HepG2 (cell line): ENCODE results near the gene XXYLT1. TPM values are rescaled to one million over a fixed set of nuclear protein-coding genes. Genes with fewer than 3 reads are reported as not detected.

Experiments used
- ATAC-seq: fragments of 200-7000 bp; cut with Tn5 transposase; 3 replicates; pipeline ENCODE4 v1.9.1; 2020; ENCODE audit warnings: mild to moderate bottlenecking, moderate library complexity
- BruUV-seq: library from RNA; stranded (reverse); fragments of 400-500 nt; replicated peaks from 2 replicates; lab custom pipeline; 2021; lab: Mats Ljungman, UMichigan
- CTCF ChIA-PET: fragments of 300-600 bp; formaldehyde crosslinking; extraction: SDS; loops from one replicate; lab custom pipeline; 2021; ENCODE audit warnings: low total read pairs, inconsistent platforms, low intra/inter-chr PET ratio; lab: Yijun Ruan, JAX
- POLR2A ChIA-PET: fragments of 350-600 bp; sonication (Branson Sonifier 250); formaldehyde crosslinking; loops from one replicate; lab custom pipeline; 2020; ENCODE audit warnings: antibody characterized with exemption, inconsistent platforms; lab: Yijun Ruan, JAX
- DNase-seq: peaks from one replicate; pipeline ENCODE4 v3.0.0-alpha.2; 2015; ENCODE audit warnings: low spot score
- FAIRE-seq: peaks from 3 replicates; lab custom pipeline; 2011; peaks lifted over from hg19 to GRCh38; lab: Jason Lieb, UNC
- H2AFZ ChIP-seq: one replicate; pipeline ENCODE4 v1.6.1; 2011; ENCODE audit warnings: low read length, inconsistent platforms
- H3K27ac ChIP-seq: fragments of 300-600 bp; 3 replicates; pipeline ENCODE4 v1.8.0; 2011; ENCODE audit warnings: mixed run types, mild to moderate bottlenecking, mixed read lengths, low read length, inconsistent platforms; ENCODE audit not compliant: insufficient read depth; ENCODE audit errors: extremely low read length
- H3K27me3 ChIP-seq, 2 experiments: fragments of 200-600 bp in 1 of 2; 2 replicates in 1 of 2; 3 replicates in 1 of 2; pipeline versions ENCODE4 v1.6.0 to v1.8.0; 2011; ENCODE audit warnings: low read length in 2 of 2, mild to moderate bottlenecking in 2 of 2, moderate library complexity in 2 of 2, inconsistent platforms in 1 of 2; ENCODE audit not compliant: insufficient read depth in 2 of 2, control insufficient read depth in 1 of 2
- H3K36me3 ChIP-seq, 2 experiments: fragments of 200-600 bp in 1 of 2; replicated peaks in 1 of 2; 2 replicates in 1 of 2; 3 replicates in 1 of 2; pipeline versions ENCODE4 v1.5.1 to v1.8.0; 2011; ENCODE audit warnings: low read length in 2 of 2, inconsistent platforms in 1 of 2; ENCODE audit not compliant: insufficient read depth in 2 of 2, control insufficient read depth in 1 of 2
- H3K4me1 ChIP-seq: 2 replicates; pipeline ENCODE4 v1.5.1; 2012; ENCODE audit warnings: low read length, inconsistent platforms; ENCODE audit not compliant: insufficient read depth
- H3K4me2 ChIP-seq: 2 replicates; pipeline ENCODE4 v1.6.0; 2011; ENCODE audit warnings: low read depth, low read length, inconsistent platforms
- H3K4me3 ChIP-seq, 3 experiments: fragments of 200-600 bp in 1 of 3; sonication (generic), shearing (Covaris generic) in 1 of 3; replicated peaks in 1 of 3; 2 replicates each; pipeline ENCODE4 v1.5.1; 2011 to 2016; ENCODE audit warnings: low read length in 3 of 3, inconsistent platforms in 2 of 3, low read depth in 2 of 3, mild to moderate bottlenecking in 2 of 3, control low read depth in 1 of 3, mixed read lengths in 1 of 3; ENCODE audit not compliant: insufficient read depth in 1 of 3
- H3K79me2 ChIP-seq: one replicate; pipeline ENCODE4 v1.6.1; 2011; ENCODE audit warnings: low read length, inconsistent platforms; ENCODE audit not compliant: insufficient read depth
- H3K9ac ChIP-seq: 2 replicates; pipeline ENCODE4 v1.6.0; 2011; ENCODE audit warnings: mild to moderate bottlenecking, low read depth, low read length, inconsistent platforms; ENCODE audit not compliant: insufficient read depth
- H3K9me3 ChIP-seq: 2 replicates; pipeline ENCODE4 v1.5.1; 2012; ENCODE audit warnings: mild to moderate bottlenecking, low read length
- H4K20me1 ChIP-seq: 2 replicates; pipeline ENCODE4 v1.6.0; 2011; ENCODE audit warnings: inconsistent platforms, mild to moderate bottlenecking, low read length, moderate library complexity; ENCODE audit not compliant: insufficient read depth
- BRD4 ChIP-seq: sonication (generic); formaldehyde crosslinking; IDR thresholded peaks from 2 replicates; pipeline ENCODE4 v1.4.0; 2020; ENCODE audit warnings: missing genetic modification reagents
- CEBPG ChIP-seq: IDR thresholded peaks from 2 replicates; pipeline ENCODE4 v1.6.1; 2016
- CREB1 ChIP-seq, 2 experiments: fragments of 450-650 bp in 1 of 2; IDR thresholded peaks; 2 replicates each; pipeline ENCODE4 v1.6.1; 2016 to 2017; ENCODE audit warnings: control low read depth in 1 of 2, mild to moderate bottlenecking in 1 of 2, missing compliant biosample characterization in 1 of 2, missing genetic modification characterization in 1 of 2
- WGBS: methylation state at CpG from one replicate; pipeline ENCODE4 v1.1.6; 2017; ENCODE audit warnings: low lambda C conversion rate; 5-methylcytosine and 5-hydroxymethylcytosine counted together
- in situ Hi-C: cut with HindIII; loops from 2 replicates; pipeline ENCODE4 v1.10.0; 2017; ENCODE audit warnings: low pct_unique_long_range_greater_than_20kb; ENCODE audit not compliant: extremely low pct_ligation_motif_present
- intact Hi-C: fragments of 100-400 bp; cut with micrococcal nuclease; formaldehyde crosslinking; loops from one replicate; pipeline ENCODE4 v1.10.0; 2022; ENCODE audit not compliant: unreplicated experiment
- polyA plus RNA-seq, 8 experiments: library from polyadenylated mRNA; depleted of rRNA in 3 of 8; stranded (reverse) in 7 of 8; unstranded in 1 of 8; fragments of >200 nt; fragmentation: Illumina TruSeq in 4 of 8; extraction: Trizol in 4 of 8; gene quantifications; 2 replicates each; pipeline versions ENCODE4 v1.2.1 to v1.2.3, GENCODE V29; 2011 to 2016; ENCODE audit warnings: low read depth in 4 of 8, missing spikeins in 1 of 8, mixed read lengths in 1 of 8; ENCODE audit not compliant: insufficient read depth in 1 of 8
- total RNA-seq, 5 experiments: library from RNA; depleted of rRNA; stranded (reverse); fragments of >200 nt; fragmentation: Illumina TruSeq; extraction: Trizol; gene quantifications; 2 replicates each; pipeline ENCODE4 v1.2.3, GENCODE V29; 2016; ENCODE audit warnings: low read depth in 1 of 5
- TF ChIP-seq, protein P1 (sequence below), 2 experiments: fragments of 450-650 bp in 1 of 2; sonication (generic) in 1 of 2; formaldehyde crosslinking; IDR thresholded peaks; 2 replicates each; pipeline versions ENCODE4 v1.5.0 to v1.8.0; 2020 to 2022; ENCODE audit warnings: mild to moderate bottlenecking in 1 of 2, missing genetic modification reagents in 1 of 2
- TF ChIP-seq, protein P2 (sequence below), 2 experiments: sonication (generic) in 1 of 2; formaldehyde crosslinking in 1 of 2; IDR thresholded peaks; 2 replicates each; pipeline versions ENCODE4 v1.4.0 to v1.6.1; 2018 to 2020; ENCODE audit warnings: missing genetic modification reagents in 2 of 2, borderline replicate concordance in 1 of 2, low read depth in 1 of 2, mild to moderate bottlenecking in 1 of 2, missing biosample characterization in 1 of 2

The XXYLT1 gene
- total and polyA plus RNA-seq, 2 of the 13 experiments (the other 11 are each of a cell fraction or from before 2014, with no cell fraction given): 17.7 to 19.0 TPM

DNA sequence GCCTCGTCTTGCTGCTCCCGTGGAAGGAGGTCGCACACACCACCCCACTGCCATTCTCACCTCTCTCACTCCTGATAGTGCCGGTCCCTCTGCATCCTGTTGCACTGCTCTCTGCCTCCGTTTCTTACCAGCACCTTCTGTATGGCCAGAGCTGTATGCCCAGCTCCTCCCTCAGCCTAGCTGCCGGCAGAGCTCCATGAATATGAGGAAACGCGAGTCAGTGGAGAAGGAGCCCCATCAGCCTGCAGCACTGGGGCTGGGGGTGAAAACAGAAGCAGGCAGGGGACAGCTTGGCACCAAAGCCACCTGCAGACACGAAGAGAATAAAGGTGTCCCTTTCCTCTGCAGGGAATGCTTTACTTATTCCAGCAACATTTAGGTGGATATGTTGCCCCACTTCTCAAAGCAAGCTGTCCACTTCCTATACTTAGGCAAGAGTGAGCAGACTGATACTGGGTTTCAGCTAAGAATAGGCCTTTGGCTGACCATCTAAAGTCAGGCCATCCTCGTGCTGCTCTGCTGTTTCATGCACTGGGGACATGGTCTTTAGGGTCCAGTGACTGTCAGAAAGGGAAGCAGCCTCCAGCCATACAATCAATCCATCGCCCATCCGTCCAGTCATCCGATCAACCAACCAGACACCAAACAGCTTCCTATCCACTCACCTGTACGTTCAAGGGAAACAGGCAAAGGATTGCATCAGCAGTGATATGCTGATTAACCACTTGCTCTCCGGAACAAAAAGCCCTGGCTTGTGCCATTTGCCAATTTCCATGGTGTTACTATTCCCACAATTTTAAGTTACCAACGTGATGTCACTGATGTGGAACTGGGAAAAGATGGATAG lies 222.7 kb downstream of the XXYLT1 start:
- Histone ChIP-seq H3K4me2 (no peak overlapping the region), H3K27me3 (peaks cover 7 to 52% of the 10 kb centered on the region in 2 experiments; a peak in 4 of 5 replicates), H3K9ac (no peak overlapping the region)
- 43% methylated on average over 15 of the region's 16 CpGs for WGBS
- no peak for ATAC-seq
- TF ChIP-seq, protein P1, sequence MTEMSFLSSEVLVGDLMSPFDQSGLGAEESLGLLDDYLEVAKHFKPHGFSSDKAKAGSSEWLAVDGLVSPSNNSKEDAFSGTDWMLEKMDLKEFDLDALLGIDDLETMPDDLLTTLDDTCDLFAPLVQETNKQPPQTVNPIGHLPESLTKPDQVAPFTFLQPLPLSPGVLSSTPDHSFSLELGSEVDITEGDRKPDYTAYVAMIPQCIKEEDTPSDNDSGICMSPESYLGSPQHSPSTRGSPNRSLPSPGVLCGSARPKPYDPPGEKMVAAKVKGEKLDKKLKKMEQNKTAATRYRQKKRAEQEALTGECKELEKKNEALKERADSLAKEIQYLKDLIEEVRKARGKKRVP (CRISPR knock-in tag; IDR thresholded peaks at IDR 0.05): 0 out of 4 replicates have a peak, but pooled peaks of 1 of the 2 experiments have one; percentile 37
- TF ChIP-seq BRD4 (CRISPR knock-in tag) (no peak), CREB1 (IDR thresholded peaks at IDR 0.05) (0 out of 2 replicates have a peak, but pooled peaks have one; percentile 3), CREB1 (CRISPR knock-in tag; IDR thresholded peaks at IDR 0.05) (no peak), CEBPG (0 out of 2 replicates have a peak, but pooled peaks have one; percentile 10)
- TF ChIP-seq, protein P2, sequence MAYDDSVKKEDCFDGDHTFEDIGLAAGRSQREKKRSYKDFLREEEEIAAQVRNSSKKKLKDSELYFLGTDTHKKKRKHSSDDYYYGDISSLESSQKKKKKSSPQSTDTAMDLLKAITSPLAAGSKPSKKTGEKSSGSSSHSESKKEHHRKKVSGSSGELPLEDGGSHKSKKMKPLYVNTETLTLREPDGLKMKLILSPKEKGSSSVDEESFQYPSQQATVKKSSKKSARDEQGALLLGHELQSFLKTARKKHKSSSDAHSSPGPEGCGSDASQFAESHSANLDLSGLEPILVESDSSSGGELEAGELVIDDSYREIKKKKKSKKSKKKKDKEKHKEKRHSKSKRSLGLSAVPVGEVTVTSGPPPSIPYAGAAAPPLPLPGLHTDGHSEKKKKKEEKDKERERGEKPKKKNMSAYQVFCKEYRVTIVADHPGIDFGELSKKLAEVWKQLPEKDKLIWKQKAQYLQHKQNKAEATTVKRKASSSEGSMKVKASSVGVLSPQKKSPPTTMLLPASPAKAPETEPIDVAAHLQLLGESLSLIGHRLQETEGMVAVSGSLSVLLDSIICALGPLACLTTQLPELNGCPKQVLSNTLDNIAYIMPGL (CRISPR knock-in tag; IDR thresholded peaks at IDR 0.05; ENCODE audit: borderline replicate concordance in 1 of 2, low read depth in 1 of 2): no peak
- TF ChIP-seq, all 625 proteins: peak for 3
- intact Hi-C loops: no loop called here
- POLR2A ChIA-PET: no interaction called here
- FAIRE-seq (no peak), DNase-seq (no peak)
- CTCF ChIA-PET: no interaction called here
- in situ Hi-C loops: no loop called here
- Histone ChIP-seq H4K20me1 (no peaks in the 10 kb centered on the region), H3K27ac (no peak overlapping the region), H2AFZ (no peak overlapping the region), H3K4me1 (peaks cover 6% of the 10 kb centered on the region; the same call in 1 of the 2 replicates), H3K79me2 (no peaks in the 10 kb centered on the region), H3K9me3 (no peaks in the 10 kb centered on the region), H3K4me3 (no peak overlapping the region), H3K36me3 (no peaks in the 10 kb centered on the region)
- no TSS peak for BruUV-seq
